Keratinocyte (primary cell): ENCODE measurements around the gene MYO9A. TPM values are rescaled to one million over a fixed set of nuclear protein-coding genes. Genes with fewer than 3 reads are reported as not detected.

ENCODE experiments used
- DNase-seq: peaks from one replicate; pipeline ENCODE4 v3.0.0-alpha.2; 2011; ENCODE audit warnings: low read depth, missing footprints, low spot score
- FAIRE-seq: peaks from 2 replicates; lab custom pipeline; 2011; peaks lifted over from hg19 to GRCh38; lab: Jason Lieb, UNC
- H2AFZ ChIP-seq: 2 replicates; pipeline ENCODE4 v1.6.0; 2012; ENCODE audit warnings: low read length, control low read depth, inconsistent platforms; ENCODE audit not compliant: control insufficient read depth
- H3K27ac ChIP-seq: 2 replicates; pipeline ENCODE4 v1.5.1; 2011; ENCODE audit warnings: low read length; ENCODE audit not compliant: control insufficient read depth, insufficient read depth
- H3K27me3 ChIP-seq: 3 replicates; pipeline ENCODE4 v1.6.0; 2011; ENCODE audit warnings: low read length; ENCODE audit not compliant: control insufficient read depth, insufficient read depth; ENCODE audit errors: extremely low read depth
- H3K36me3 ChIP-seq, 2 experiments: 2 replicates in 1 of 2; 3 replicates in 1 of 2; pipeline ENCODE4 v1.5.1; 2011; ENCODE audit warnings: low read length in 2 of 2, mild to moderate bottlenecking in 1 of 2; ENCODE audit not compliant: control insufficient read depth in 2 of 2, insufficient read depth in 2 of 2; ENCODE audit errors: extremely low read depth in 1 of 2
- H3K4me1 ChIP-seq: 3 replicates; pipeline ENCODE4 v1.5.1; 2011; ENCODE audit warnings: low read length; ENCODE audit not compliant: control insufficient read depth, insufficient read depth; ENCODE audit errors: extremely low read depth
- H3K4me2 ChIP-seq: 3 replicates; pipeline ENCODE4 v1.6.0; 2011; ENCODE audit warnings: low read depth, low read length; ENCODE audit not compliant: control insufficient read depth, insufficient read depth; ENCODE audit errors: extremely low read depth
- H3K4me3 ChIP-seq, 3 experiments: fragments of 200-600 bp in 1 of 3; sonication (generic) in 1 of 3; 2 replicates in 2 of 3; 3 replicates in 1 of 3; pipeline ENCODE4 v1.5.1; 2011 to 2016; ENCODE audit warnings: low read length in 3 of 3, mild to moderate bottlenecking in 3 of 3, control low read depth in 2 of 3, inconsistent platforms in 1 of 3, low read depth in 1 of 3, mixed read lengths in 1 of 3, mixed run types in 1 of 3, moderate library complexity in 1 of 3; ENCODE audit not compliant: control insufficient read depth in 2 of 3, insufficient read depth in 2 of 3; ENCODE audit errors: extremely low read depth in 1 of 3
- H3K79me2 ChIP-seq: 2 replicates; pipeline ENCODE4 v1.6.0; 2012; ENCODE audit warnings: low read length; ENCODE audit not compliant: control insufficient read depth, insufficient read depth
- H3K9ac ChIP-seq: 3 replicates; pipeline ENCODE4 v1.6.0; 2011; ENCODE audit warnings: low read length; ENCODE audit not compliant: control insufficient read depth, insufficient read depth; ENCODE audit errors: extremely low read depth
- H3K9me1 ChIP-seq: 3 replicates; pipeline ENCODE4 v1.6.0; 2011; ENCODE audit warnings: low read length; ENCODE audit not compliant: control insufficient read depth, insufficient read depth; ENCODE audit errors: extremely low read depth
- H3K9me3 ChIP-seq: 2 replicates; pipeline ENCODE4 v1.5.1; 2012; ENCODE audit warnings: low read depth, low read length; ENCODE audit not compliant: control insufficient read depth
- H4K20me1 ChIP-seq: 3 replicates; pipeline ENCODE4 v1.6.0; 2011; ENCODE audit warnings: low read length; ENCODE audit not compliant: control insufficient read depth, insufficient read depth; ENCODE audit errors: extremely low read depth
- CTCF ChIP-seq, 3 experiments: IDR thresholded peaks in 1 of 3; conservative IDR thresholded peaks in 1 of 3; optimal IDR thresholded peaks in 1 of 3; 2 replicates in 2 of 3; 3 replicates in 1 of 3; pipeline versions ENCODE3 to v1.5.1; 2011; ENCODE audit warnings: low read length in 3 of 3, mild to moderate bottlenecking in 3 of 3, moderate library complexity in 2 of 3, control low read depth in 1 of 3, inconsistent platforms in 1 of 3; ENCODE audit not compliant: insufficient read depth in 2 of 3; ENCODE audit errors: extremely low read depth in 1 of 3
- EZH2 ChIP-seq: IDR thresholded peaks from one replicate; pipeline ENCODE4 v1.6.1; 2012; ENCODE audit warnings: inconsistent platforms, mild to moderate bottlenecking, low read length, moderate library complexity
- dilution Hi-C: fragments of 300-500 bp; cut with MboI; formaldehyde crosslinking; loops from one replicate; pipeline ENCODE4 v1.7.0; 2020; ENCODE audit warnings: low sequenced_read_pairs; ENCODE audit not compliant: extremely low pct_ligation_motif_present
- polyA plus RNA-seq, 5 experiments: library from polyadenylated mRNA; depleted of rRNA in 3 of 5; stranded (reverse) in 3 of 5; stranded (forward) in 1 of 5; unstranded in 1 of 5; fragments of >200 nt; gene quantifications; 1 replicate in 1 of 5; 2 replicates in 3 of 5; 3 replicates in 1 of 5; pipeline versions ENCODE4 v1.2.1 to v1.2.3, GENCODE V29; 2011 to 2012; ENCODE audit warnings: missing spikeins in 2 of 5, low read depth in 1 of 5, low replicate concordance in 1 of 5

The MYO9A gene
- polyA plus RNA-seq, 1 donor (not counting 4 experiments of a cell fraction or from before 2014, with no cell fraction given), result 10.6 TPM

GRCh38 chr15:72082176-72082575 is 35.8 kb downstream of the MYO9A start:
- TF ChIP-seq EZH2 (no peak), CTCF (optimal IDR thresholded peaks at IDR 0.05 in 1 of 3, IDR thresholded peaks at IDR 0.05 in 1 of 3, conservative IDR thresholded peaks at IDR 0.05 in 1 of 3; ENCODE audit: extremely low read depth in 1 of 3, insufficient read depth in 2 of 3, low read length in 3 of 3) (no peak)
- no peaks in the 10 kb centered on the region for H4K20me1 ChIP-seq
- H2AFZ ChIP-seq, result no peak overlapping the region
- no peaks in the 10 kb centered on the region for H3K9me3 ChIP-seq
- no peaks in the 10 kb centered on the region for H3K27me3 ChIP-seq
- H3K36me3 ChIP-seq, result no peaks in the 10 kb centered on the region
- FAIRE-seq (no peak), DNase-seq (no peak)
- H3K27ac ChIP-seq, result no peak overlapping the region
- no peaks in the 10 kb centered on the region for H3K79me2 ChIP-seq
- dilution Hi-C loops, result no loop called here
- no peaks in the 10 kb centered on the region for H3K9me1 ChIP-seq
- no peak overlapping the region for H3K9ac ChIP-seq
- no peaks in the 10 kb centered on the region for H3K4me1 ChIP-seq
- H3K4me3 ChIP-seq, result no peak overlapping the region
- no peak overlapping the region for H3K4me2 ChIP-seq

- H3K4me1 ChIP-seq, result no peaks in the 10 kb centered on the region
- no peak for DNase-seq
- no peak overlapping the region for H2AFZ ChIP-seq
- H3K9me3 ChIP-seq, result no peaks in the 10 kb centered on the region
- no peak for FAIRE-seq
- no peaks in the 10 kb centered on the region for H3K27me3 ChIP-seq
- no peaks in the 10 kb centered on the region for H3K9me1 ChIP-seq
- H3K36me3 ChIP-seq, result no peaks in the 10 kb centered on the region
- H3K4me3 ChIP-seq, result no peak overlapping the region
- dilution Hi-C loops, result no loop called here
- no peaks in the 10 kb centered on the region for H3K79me2 ChIP-seq
- H3K9ac ChIP-seq, result no peak overlapping the region
- no peak overlapping the region for H3K4me2 ChIP-seq
- no peak overlapping the region for H3K27ac ChIP-seq
- no peaks in the 10 kb centered on the region for H4K20me1 ChIP-seq
- TF ChIP-seq EZH2 (no peak), CTCF (optimal IDR thresholded peaks at IDR 0.05 in 1 of 3, IDR thresholded peaks at IDR 0.05 in 1 of 3, conservative IDR thresholded peaks at IDR 0.05 in 1 of 3; ENCODE audit: extremely low read depth in 1 of 3, insufficient read depth in 2 of 3, low read length in 3 of 3) (no peak)
Measured at GRCh38 chr15:72078887-72079286, 39.1 kb downstream of the MYO9A start.
